ENCODE data around the gene TCF15.
A peak's percentile ranks its signal among the peaks of the same experiment; 100 is the strongest.

TCF15 gene

DNA sequence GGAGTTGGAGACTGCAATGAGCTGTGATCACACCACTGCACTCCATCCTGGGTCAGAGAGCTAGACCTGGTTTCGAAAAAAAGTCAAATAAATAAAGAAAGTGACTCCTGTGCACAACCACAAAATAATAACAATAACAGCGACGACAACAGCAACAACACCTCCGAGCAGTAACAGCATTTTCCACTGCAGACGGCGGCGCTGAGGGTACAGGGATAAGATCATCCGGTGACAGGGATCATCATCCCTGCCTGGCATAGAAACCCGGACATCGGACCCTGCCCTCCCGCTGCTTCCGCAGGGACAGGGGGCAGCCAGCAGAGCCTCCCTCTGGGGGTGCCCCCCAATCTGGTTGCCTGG is 31.4 kb upstream of the TCF15 start:
- DNase-seq, result no peak

DNA sequence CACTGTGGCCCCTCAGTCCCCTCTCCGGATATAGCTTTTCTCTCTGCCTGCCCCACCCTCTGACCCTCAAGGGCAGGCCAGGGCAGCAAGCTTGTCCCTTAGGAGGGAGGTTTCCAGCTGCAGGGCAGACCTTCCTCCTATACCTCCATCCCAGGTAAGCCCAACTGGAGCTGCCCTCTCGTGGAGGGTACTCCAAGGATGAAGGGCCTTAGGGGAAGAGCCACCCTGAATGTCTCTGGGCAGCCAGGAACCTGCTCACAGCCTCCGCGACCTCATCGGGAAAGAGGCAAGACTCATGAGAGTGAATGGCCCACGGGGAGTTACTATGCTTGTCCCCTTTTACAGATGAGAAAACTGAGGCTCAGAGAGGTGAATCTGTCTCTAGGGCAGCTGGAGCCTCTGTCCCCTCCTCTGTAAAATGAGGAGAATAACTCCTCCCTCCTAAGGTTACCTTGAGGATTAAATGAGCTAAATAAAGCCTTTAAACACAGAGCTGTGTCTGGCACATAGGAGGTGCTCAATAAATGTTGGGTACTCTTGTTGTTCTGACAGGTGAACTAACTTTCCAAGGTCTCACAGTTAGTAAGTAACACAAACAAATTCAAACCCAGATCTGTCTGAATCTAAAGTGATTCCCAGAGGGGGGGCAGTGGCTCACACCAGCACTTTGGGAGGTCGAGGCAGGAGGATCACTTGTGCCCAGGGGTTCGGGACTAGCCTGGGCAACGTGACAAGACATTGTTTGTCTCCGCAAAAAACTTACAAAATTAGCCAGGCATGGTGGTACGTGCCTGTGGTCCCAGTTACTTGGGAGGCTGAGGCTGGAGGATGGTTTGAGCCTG is 30.8 kb upstream of the TCF15 start:
- DNase-seq, result no peak

DNA sequence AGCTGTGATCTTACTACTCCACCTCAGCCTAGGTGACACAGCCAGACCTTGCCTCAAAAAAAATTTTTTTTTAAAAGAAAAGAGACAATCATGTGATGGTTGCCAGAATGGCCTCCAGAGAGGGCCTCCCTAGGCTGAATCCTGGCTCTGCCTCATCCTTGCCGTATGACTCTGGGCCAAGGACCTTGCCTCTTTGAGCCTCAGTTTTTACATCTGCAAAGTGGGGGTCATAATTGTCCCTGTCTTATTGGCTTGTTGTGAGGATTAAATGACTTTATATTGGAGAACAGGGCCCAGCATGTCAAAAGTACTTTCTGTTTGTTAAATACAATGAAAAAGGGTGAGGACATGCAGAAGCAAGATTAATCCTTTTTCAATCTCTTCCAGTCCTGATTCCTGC is 28.5 kb upstream of the TCF15 start:
- DNase-seq, result no peak

DNA sequence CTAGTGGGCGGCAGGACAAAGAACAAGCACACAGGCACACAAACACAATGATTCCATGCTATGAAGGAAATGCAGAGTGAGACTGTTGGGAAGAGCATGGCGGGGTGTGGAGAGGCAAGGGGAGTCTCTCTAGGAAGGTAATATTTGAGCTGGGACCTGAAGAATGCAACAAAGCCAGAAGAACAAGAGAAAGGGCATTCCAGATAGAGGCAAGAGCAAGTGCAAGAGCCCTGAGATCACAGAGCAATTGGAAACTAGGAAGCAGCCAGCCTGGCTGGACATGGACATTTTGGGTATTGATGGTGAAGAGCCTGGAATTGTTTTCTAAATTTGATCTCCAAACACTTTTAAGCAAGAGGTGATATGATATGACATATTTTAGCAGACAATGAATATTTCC is 27.4 kb upstream of the TCF15 start:
- DNase-seq, result no peak

DNA sequence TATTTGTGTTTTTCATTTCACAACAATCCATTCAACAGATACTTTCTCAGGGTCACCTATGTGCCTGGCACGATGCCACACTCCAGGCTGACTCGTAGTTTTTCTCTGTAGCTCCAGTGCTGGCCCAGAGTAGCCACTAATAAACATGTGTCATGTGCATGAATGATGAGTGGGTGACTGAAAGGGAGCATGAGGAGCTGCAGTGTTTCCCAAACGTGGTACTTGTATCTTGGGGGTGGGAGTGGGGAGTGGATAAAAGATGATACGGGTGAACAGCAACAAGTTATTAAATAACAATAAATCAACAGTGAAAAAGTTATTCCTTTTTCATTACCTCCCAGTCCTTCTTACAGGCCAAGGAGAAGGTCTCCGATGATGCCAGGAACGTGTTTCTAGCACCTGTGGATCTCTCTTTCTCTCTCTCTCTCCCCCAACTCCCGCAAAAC is 25.8 kb upstream of the TCF15 start:
- no peak for DNase-seq

DNA sequence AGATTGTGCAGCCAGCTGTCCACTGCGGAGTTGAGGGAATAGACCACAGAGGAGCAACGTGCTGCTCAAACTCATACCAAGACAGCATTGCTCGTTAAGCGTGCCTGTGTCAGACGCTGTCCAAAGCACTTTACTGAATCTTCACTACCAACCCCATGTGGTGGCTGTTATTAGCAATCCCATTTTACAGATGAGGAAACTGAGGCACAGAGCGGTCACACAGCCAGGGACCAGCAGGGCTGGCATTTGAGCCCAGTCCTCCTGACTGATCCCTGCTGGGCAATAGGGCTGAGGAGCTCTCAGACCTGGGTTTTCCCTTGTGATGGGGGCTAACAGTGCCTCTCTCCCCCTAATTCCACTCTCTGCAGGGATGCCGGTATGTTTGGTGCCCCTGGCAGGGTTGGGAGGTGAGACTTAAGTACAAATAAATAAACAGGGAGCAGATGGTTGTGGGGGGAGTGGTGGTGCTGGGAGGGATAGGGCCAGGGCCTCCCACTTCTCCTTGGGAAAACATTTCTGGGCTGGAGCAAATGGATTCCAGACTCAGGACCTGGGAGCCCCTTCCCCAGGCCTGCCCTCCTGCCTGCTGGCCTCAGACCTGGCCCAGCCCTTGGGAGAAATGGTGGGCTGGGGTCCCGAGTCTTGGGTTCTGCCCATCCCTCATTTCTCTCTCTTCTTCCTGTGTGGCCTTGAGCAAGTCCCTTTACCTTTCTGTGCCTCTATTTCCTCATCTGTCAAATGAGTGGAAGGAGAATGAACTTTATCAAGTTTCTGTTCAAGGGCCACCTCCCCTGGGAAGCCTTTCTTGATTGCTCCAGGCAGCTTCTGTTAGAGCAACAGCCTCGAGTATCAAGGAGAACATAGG is 25.2 kb upstream of the TCF15 start:
- DNase-seq, result no peak

DNA sequence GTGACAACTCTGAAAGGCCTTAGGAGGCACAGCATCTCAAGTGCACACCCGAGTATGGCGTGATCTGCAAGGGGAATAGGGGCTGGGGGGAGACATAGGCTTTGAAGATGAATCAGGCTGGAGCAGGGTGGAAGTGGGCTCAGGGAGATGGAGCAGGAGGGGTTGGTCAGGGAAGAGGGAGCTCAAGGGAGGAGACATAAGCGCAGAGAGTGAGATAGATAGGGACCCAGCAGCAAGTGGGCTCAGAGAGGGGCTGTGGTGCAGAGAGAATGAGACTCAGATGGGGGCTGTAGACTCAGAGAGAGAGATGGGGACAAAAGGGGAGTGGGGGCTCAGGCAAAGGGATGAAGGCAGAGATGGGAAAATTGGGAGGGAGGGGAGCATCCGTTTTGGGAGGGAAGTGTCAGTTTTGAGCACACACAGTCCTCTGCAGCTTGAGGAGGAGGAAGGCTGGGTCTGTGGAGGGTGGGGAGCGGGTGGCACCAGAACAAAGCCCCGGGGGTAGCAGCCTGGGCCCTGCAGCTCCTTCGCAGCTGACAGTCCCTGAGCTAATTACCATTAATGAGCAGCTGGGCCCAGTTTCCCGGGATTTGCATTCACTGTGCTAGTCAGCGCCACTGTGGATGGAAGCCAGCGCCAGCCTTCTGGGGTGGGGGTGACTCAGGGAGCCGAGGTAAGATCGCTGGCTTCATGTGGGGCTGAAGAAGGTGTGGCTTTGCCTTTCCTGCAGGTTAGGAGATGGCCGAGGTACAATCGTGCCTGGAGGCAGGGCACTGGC is 24.2 kb upstream of the TCF15 start:
- DNase-seq, result no peak

DNA sequence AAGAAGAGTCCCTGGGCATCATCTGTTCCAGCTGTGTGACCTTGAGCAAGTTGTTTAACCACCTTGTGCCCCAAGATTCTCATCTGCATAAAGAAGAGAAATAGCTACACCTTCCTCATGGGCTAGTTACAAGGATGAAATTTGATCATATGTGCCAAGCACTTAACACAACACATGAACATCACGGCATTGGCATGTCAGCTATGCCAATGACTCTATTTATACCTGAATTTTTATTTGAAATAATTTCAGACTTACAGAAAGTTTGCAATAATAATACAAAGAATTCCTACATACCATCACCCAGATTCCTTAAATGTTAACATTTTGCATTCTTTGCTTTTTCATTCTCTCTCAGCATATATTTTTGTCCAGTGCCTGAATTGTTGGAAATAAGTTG is 21.0 kb upstream of the TCF15 start:
- peak; percentile 47 for DNase-seq

DNA sequence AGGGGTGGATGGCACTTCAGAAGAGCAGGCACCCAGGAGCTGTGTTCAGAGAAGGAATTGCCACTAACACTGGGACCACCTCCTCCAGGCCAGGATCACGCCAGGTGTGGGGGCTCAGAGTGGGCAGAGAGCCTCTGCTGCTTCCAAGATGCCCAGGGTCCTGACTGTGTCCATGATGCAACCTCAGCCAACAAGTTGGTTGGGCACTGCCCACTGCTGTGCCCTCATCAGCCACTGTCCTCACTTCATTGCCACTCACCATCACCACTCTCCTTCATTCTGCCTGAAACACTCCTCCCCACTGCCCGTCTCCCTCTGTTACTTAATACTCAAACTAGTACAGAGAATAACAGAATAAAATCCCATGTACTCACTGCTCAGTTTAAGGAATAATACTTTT is 16.5 kb upstream of the TCF15 start:
- no peak for DNase-seq

DNA sequence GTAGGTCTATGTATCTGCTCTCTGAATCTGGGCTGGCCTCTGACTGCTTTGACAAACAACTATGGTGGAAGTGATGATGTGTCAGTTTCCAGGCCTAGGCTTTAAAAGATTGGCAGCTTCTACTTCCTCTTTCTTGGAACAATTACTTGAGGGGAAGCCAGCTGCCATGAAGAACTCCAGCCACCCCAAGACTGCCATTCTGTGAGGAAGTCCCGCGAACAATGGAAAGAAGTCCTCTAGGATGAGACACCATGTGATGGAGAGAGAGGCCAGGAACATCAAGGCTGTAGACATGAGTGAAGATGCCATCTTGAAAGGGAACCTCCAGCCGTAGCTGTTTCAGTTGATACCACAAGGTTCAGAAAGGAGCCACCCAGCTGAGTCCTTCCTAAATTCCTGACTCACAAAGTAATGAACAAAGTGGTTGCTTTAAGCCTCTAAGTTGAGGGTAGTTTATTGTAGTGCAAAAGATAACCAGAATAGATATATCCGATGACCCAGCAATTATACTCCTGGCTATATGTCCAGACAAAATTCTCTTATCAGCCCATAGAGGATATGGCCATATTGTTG is 15.3 kb upstream of the TCF15 start:
- DNase-seq, result no peak

DNA sequence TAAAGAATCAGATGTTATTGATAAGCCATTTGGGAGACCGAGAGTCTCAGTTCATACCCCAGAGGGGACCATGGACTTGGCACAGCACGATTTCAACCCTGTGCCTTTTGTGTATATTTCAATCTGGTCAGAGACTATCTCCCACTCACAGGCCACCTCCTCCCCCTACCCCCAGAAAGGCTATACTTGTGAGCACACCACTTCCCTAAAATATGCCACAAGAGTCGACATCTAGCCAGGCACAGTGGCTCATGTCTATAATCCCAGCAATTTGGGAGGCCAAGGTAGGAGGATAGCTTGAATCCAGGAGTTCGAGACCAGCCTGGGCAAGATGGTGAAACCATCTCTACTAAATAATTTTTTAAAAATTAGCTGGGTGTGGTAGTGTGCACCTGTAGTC is 13.6 kb upstream of the TCF15 start:
- DNase-seq, result no peak

DNA sequence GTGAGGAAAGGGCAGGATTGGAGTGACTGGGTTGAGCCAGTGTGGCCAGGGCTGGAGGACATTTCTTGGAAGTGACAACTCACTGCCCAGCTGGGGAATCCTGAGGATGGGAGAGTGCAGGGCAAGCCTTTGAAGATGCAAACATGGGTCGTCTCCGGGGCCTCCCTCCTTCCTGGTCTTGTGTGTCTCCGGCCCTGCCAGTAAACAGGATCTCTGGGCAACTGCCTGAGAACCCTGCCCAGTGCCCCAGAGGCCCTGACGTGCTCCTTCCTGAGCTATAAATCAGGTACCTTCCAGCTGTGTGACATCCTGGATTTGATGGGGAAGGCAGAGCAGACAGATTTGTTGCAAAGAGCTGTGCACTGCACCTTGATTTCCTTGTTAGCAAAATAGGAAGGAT is 12.9 kb upstream of the TCF15 start:
- DNase-seq, result no peak

DNA sequence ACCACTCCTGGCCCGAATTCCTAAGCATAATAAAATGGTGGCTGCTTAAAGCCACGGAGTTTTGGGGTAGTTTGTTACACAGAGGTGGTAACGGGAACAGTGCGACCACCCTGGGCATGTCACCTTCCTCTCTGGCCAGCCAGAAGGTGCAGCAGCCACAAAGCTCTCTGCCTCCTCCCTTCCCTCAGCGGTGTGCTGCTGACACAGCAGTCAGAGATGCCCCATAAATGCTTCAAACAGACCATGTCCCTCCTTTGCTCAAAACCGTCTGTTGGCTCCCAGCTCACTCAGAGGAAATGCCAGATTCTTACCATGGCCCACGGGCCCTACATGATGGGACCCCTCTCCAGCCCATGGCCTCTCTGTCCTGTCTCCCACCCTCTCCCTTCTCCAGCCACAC is 12.1 kb upstream of the TCF15 start:
- no peak for DNase-seq

DNA sequence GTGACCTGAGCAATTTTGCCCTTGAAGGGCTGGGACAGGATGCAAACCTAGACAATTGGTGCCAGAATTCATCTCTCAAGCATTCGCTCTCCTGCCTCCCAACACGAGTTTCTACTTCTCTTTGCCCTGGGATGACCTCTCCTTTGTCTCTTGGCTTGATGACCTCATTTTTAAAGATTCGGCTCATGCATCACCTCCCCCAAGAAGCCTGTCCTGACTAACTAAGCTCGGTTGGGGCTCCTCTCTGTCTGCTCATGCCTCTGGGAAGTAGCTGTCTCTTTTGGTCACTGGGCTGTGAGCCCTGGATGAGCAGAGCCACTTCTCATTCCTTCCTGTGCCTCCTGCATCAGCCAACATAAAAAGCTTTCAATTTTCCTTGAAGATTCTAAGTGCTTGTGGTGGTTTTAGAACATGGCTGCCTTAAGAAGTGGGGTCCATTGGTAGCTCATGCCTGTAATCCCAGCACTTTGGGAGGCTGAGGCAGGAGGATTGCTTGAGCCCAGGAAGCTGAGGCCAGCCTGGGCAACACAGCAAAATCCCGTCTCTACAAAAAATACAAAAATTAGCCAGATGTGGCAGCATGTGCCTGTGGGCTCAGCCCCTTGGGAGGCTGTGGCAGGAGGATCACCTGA is 11.1 kb upstream of the TCF15 start:
- peak; percentile 56 for DNase-seq

DNA sequence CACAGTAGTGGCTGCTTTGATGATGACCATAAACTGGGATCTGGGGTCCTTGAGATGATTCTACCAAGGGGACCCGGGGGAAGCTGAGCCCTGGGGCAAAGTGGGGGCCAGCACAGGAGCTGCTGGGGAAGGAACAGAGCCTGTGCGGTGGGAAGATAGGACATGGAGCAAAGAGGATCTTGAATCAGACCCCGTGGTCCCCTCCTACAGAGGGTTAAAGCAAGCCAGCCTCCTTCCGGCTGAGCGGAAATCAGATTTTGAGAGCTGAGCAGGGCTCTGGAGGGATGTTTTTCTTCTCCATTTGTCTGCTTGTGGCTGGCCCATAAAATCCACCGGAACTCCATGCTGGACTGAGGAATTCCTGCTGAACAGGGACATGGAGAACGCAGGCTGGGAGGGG is 10.1 kb upstream of the TCF15 start:
- no peak for DNase-seq

DNA sequence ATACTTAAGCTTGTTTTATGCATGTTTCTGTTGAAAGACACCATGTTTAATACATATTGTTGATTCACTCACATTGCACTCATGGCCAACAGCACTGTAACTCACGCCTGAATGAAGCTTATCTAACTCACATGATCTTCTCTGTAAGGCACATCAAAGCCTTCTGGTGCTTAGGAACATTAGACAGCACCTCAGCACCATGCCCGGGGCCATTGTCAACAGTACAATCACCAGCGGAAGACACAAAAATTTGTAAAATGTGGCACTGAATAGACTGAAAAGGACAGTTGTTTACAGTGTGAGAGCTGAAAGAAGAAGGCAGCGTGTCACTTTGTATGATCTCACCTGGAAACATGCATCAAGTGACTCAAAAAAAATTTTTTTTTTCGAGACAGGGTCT is 8.9 kb upstream of the TCF15 start:
- no peak for DNase-seq

DNA sequence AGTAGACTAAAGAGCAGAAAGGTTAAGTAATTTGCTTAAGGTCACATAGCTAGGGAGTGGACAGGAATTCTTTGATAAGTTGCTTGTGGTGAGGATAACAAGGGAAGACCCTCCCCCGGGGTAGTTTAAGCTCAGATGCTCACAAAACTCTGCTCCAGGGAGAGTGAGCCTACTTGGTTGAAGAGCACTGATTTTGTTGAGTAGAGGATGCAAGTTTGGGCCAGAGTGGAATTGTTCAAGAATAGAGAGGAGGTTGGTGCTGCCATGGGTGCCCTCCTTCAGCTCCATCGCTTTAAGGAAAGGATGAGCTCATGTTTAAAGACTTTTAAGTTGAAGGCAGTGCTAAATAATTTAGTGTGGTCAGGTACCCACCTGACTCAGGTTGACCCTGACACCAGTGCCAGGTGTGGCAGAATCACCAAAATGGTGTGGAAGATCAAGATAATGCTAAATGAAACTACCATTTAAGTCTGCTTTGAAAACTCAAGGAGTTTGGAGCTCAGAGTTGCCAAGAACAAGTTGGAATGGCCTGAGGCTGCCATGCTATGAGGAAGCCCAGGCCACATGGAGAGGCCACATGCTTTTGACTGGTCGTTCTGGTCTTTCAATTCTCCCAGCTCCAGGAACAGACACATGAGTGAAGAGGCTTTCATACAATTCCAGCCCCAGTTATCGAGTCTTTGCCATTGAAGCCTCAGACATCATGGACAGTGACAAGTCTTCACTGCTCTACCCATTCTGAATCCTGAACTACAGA is 8.0 kb upstream of the TCF15 start:
- DNase-seq, result no peak

DNA sequence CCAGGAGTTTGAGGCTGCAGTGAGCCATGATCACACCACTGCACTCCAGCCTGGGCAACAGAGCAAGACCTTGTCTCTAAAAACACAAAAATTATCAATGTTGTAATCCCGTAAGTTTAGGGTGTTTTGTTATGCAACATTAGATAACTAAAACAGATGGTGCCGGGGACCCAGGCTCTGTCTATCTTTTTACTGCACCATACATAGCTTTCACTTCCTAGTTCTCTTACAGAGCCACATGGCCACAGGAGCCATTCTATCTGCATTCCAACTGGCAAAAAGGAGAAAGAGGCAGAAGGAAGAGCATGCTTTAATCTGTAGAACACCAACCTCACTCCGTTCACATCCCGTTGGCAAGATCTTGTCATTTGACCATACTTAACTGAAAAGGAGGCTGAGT is 5.4 kb upstream of the TCF15 start:
- DNase-seq, result no peak

DNA sequence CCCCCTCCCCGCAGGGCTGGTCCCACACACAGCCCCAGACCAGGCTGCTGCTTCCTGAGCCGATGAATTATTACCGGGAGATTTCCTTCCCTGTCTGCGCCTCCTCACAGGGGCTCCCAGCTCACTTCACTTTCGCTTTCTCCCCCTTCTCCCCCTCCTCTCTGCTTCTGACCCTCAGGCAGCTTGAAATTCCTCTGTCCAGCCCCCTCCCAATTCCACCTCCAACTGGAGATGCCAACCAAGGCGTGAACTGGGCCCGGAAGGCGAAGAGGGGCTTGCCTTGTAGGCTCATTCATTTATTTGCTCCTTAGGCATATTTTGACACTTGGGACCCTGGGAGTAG is 1.7 kb upstream of the TCF15 start:
- DNase-seq, result no peak

DNA sequence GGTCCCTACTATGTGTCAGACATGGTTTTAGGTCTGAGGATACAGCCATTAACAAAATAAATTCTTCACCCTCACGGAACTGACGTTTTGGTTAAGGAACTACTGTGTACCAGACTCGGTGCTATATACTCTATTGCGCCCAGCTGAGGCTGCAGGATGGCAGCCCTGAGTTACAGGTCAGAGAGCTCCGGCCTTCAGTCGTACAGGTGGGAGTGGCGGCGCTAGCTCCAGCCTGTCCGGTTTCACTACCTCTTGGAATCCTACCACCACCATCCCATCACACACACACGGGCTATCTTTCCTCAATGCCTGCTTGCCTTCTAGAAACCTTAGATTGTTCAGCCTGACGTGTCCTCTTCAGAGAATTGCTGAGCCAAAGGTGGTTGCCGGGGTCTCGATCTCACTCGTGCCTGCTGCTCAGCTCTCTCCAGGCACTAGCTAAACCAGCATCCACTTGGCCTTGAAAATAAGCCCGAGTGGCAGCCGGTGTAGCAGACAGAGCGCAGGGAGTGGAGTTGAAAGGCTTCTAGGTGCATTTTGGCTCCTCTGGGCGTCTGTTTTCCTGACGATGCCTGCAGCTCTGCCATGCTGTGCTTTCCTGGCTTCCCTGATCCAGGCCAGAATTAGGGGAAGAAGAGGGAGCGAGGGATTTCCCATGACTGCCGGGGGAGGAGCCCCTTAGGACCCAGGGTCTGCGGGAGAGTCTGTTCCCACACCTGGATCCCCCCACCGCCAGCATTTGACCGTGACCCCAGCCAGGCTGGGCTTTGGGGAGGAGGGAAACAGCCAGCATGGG is 1.1 kb upstream of the TCF15 start:
- no peak for DNase-seq

DNA sequence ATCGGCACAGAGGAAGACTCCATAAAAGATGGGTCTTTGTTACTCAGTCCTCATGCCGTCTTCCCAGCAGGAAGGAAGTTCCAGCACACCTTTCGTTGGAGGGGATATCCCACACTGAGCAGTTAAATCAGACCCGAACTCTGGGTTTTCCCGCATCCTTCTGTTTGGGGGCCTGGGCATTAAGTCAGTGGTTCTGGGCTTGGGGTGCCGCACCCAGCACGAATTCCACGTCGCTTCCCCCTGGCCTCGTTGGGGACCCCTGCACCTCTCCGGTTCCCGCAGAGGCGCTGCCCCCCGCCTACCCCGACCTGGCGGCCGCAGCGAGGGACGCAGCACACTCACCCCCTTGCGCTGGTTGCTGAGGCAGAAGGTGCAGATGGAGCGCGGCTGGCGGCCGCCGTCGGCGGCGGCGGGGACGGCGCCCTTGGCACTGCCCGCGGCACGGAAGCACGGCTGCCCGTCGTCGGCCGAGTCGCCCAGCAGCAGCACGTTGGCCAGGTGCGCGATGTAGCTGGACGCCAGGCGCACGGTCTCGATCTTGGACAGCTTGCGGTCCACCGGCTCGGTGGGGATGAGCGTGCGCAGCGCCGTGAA is 641 bp downstream of the TCF15 start:
- DNase-seq, result no peak

All from EL (cell line).